RCC 7860 (cell line): ENCODE data around the gene TRPC4.

Source experiments
- DNase-seq: peaks from one replicate; pipeline ENCODE4 v3.0.0-alpha.2; 2015; ENCODE audit warnings: low spot score
- FAIRE-seq: peaks from 2 replicates; lab custom pipeline; 2012; peaks lifted over from hg19 to GRCh38; lab: Jason Lieb, UNC

Gene TRPC4

GRCh38 chr13:37665420-37665819 lies 204.2 kb downstream of the TRPC4 start:
- FAIRE-seq (no peak), DNase-seq (no peak)

- FAIRE-seq (no peak), DNase-seq (no peak)
Measured at GRCh38 chr13:37663724-37664123, 205.8 kb downstream of the TRPC4 start.

- FAIRE-seq: no peak
- no peak for DNase-seq
Measured at GRCh38 chr13:37662624-37663023, 206.9 kb downstream of the TRPC4 start.

- FAIRE-seq: no peak
- no peak for DNase-seq
Measured at GRCh38 chr13:37657956-37658355, 211.6 kb downstream of the TRPC4 start.

- FAIRE-seq: no peak
- DNase-seq: peak; percentile 85
Measured at GRCh38 chr13:37657134-37657533, 212.4 kb downstream of the TRPC4 start.

- peak; percentile 99 for DNase-seq
- FAIRE-seq: peak; percentile 97
Measured at GRCh38 chr13:37656247-37656940, 213.2 kb downstream of the TRPC4 start.

- FAIRE-seq (no peak), DNase-seq (peak; percentile 41)
Measured at GRCh38 chr13:37652596-37652995, 217.0 kb downstream of the TRPC4 start.

- FAIRE-seq (peak; percentile 58), DNase-seq (peak; percentile 26)
Measured at GRCh38 chr13:37651891-37652290, 217.7 kb downstream of the TRPC4 start.

- peak; percentile 64 for FAIRE-seq
- DNase-seq: peak; percentile 39
Measured at GRCh38 chr13:37648609-37649008, 221.0 kb downstream of the TRPC4 start.

- FAIRE-seq (no peak), DNase-seq (no peak)
Measured at GRCh38 chr13:37647031-37647650, 222.4 kb downstream of the TRPC4 start.

- no peak for DNase-seq
- FAIRE-seq: no peak
Measured at GRCh38 chr13:37646531-37646930, 223.0 kb downstream of the TRPC4 start.

GRCh38 chr13:37645181-37645740 lies 224.3 kb downstream of the TRPC4 start:
- no peak for DNase-seq
- no peak for FAIRE-seq

- no peak for DNase-seq
- no peak for FAIRE-seq
Measured at GRCh38 chr13:37641391-37641790, 228.2 kb downstream of the TRPC4 start.

GRCh38 chr13:37640499-37640898 lies 229.1 kb downstream of the TRPC4 start:
- FAIRE-seq: peak; percentile 84
- DNase-seq: peak; percentile 67

- DNase-seq (no peak), FAIRE-seq (no peak)
Measured at GRCh38 chr13:37636701-37637100, 232.9 kb downstream of the TRPC4 start.

- DNase-seq (no peak), FAIRE-seq (no peak)
Measured at GRCh38 chr13:37632294-37632693, 237.3 kb downstream of the TRPC4 start.

GRCh38 chr13:37627428-37627827 lies 242.1 kb downstream of the TRPC4 start:
- no peak for DNase-seq
- no peak for FAIRE-seq

- no peak for DNase-seq
- no peak for FAIRE-seq
Measured at GRCh38 chr13:37621811-37622361, 247.7 kb downstream of the TRPC4 start.

GRCh38 chr13:37618554-37618953 lies 251.0 kb downstream of the TRPC4 start:
- peak; percentile 75 for FAIRE-seq
- DNase-seq: peak; percentile 51

- FAIRE-seq: peak; percentile 98
- peak; percentile 98 for DNase-seq
Measured at GRCh38 chr13:37617173-37617572, 252.4 kb downstream of the TRPC4 start.

- FAIRE-seq (no peak), DNase-seq (peak; percentile 45)
Measured at GRCh38 chr13:37616131-37616530, 253.4 kb downstream of the TRPC4 start.

GRCh38 chr13:37615276-37615675 lies 254.3 kb downstream of the TRPC4 start:
- FAIRE-seq: no peak
- DNase-seq: peak; percentile 17
